Liver (tissue), 9 donors: ENCODE data around the gene INO80. TPM values are rescaled to one million over a fixed set of nuclear protein-coding genes. Genes with fewer than 3 reads are reported as not detected.

Experiments
- DNase-seq: peaks from one replicate; pipeline ENCODE4 v3.0.0-alpha.2; 2017; ENCODE audit warnings: low spot score
- H3K27ac ChIP-seq, 2 donors: one replicate each; pipeline ENCODE4 v1.7.0; 2013; ENCODE audit warnings: inconsistent platforms in 2 of 2, low read length in 2 of 2, control low read depth in 1 of 2, low read depth in 1 of 2, mild to moderate bottlenecking in 1 of 2
- H3K27me3 ChIP-seq, 4 donors: one replicate each; pipeline versions ENCODE4 v1.6.1 to v1.7.0; 2013; ENCODE audit warnings: low read length in 3 of 4, inconsistent platforms in 1 of 4, mild to moderate bottlenecking in 1 of 4, moderate library complexity in 1 of 4; ENCODE audit not compliant: control insufficient read depth in 4 of 4, insufficient read depth in 4 of 4
- H3K36me3 ChIP-seq, 4 donors: one replicate each; pipeline versions ENCODE4 v1.6.1 to v1.7.0; 2013; ENCODE audit warnings: low read length in 3 of 4, mild to moderate bottlenecking in 3 of 4, low read depth in 1 of 4, moderate library complexity in 1 of 4; ENCODE audit not compliant: control insufficient read depth in 4 of 4, insufficient read depth in 3 of 4
- H3K4me1 ChIP-seq, 4 donors: one replicate each; pipeline versions ENCODE4 v1.6.1 to v1.7.0; 2013; ENCODE audit warnings: low read length in 3 of 4, mild to moderate bottlenecking in 3 of 4, moderate library complexity in 1 of 4; ENCODE audit not compliant: control insufficient read depth in 4 of 4, insufficient read depth in 4 of 4
- H3K4me3 ChIP-seq, 3 donors: one replicate each; pipeline versions ENCODE4 v1.6.1 to v1.7.0; 2013; ENCODE audit warnings: low read length in 3 of 3, control low read depth in 1 of 3, low read depth in 1 of 3, mild to moderate bottlenecking in 1 of 3
- H3K9ac ChIP-seq, 2 donors: one replicate each; pipeline ENCODE4 v1.7.0; 2013; ENCODE audit warnings: low read length in 2 of 2, mild to moderate bottlenecking in 2 of 2, moderate library complexity in 2 of 2, control low read depth in 1 of 2, low read depth in 1 of 2
- H3K9me3 ChIP-seq, 4 donors: one replicate each; pipeline versions ENCODE4 v1.6.1 to v1.7.0; 2013; ENCODE audit warnings: low read length in 3 of 4; ENCODE audit not compliant: control insufficient read depth in 4 of 4
- EGR1 ChIP-seq, 2 donors: IDR thresholded peaks; 2 replicates each; pipeline ENCODE4 v1.6.1; 2016 to 2018; ENCODE audit warnings: antibody characterized with exemption in 2 of 2, low read depth in 2 of 2
- FOXA1 ChIP-seq: IDR thresholded peaks from 2 replicates; pipeline ENCODE4 v1.6.1; 2016; ENCODE audit warnings: antibody characterized with exemption
- GABPA ChIP-seq, 2 donors: IDR thresholded peaks in 1 of 2; conservative IDR thresholded peaks in 1 of 2; 2 replicates each; pipeline ENCODE4 v1.6.1; 2016; ENCODE audit warnings: antibody characterized with exemption in 2 of 2, mild to moderate bottlenecking in 1 of 2, moderate library complexity in 1 of 2
- HNF4A ChIP-seq, 2 donors: conservative IDR thresholded peaks; 2 replicates each; pipeline ENCODE4 v1.6.1; 2016; ENCODE audit warnings: antibody characterized with exemption in 2 of 2, mild to moderate bottlenecking in 2 of 2
- HNF4G ChIP-seq: IDR thresholded peaks from 2 replicates; pipeline ENCODE4 v1.6.1; 2016; ENCODE audit warnings: antibody characterized with exemption
- JUND ChIP-seq, 2 donors: IDR thresholded peaks; 2 replicates each; pipeline ENCODE4 v1.6.1; 2016; ENCODE audit warnings: antibody characterized with exemption in 2 of 2
- NR2F2 ChIP-seq: IDR thresholded peaks from 2 replicates; pipeline ENCODE4 v1.6.1; 2016; ENCODE audit warnings: antibody characterized with exemption
- RAD21 ChIP-seq, 2 donors: IDR thresholded peaks; 2 replicates each; pipeline ENCODE4 v1.6.1; 2016; ENCODE audit warnings: antibody characterized with exemption in 2 of 2, mild to moderate bottlenecking in 2 of 2
- RXRA ChIP-seq, 2 donors: IDR thresholded peaks; 2 replicates each; pipeline ENCODE4 v1.6.1; 2017 to 2018; ENCODE audit warnings: antibody characterized with exemption in 2 of 2, mild to moderate bottlenecking in 1 of 2
- SP1 ChIP-seq: IDR thresholded peaks from 2 replicates; pipeline ENCODE4 v1.6.1; 2018; ENCODE audit warnings: antibody characterized with exemption, mild to moderate bottlenecking
- TAF1 ChIP-seq: conservative IDR thresholded peaks from 2 replicates; pipeline ENCODE4 v1.6.1; 2016; ENCODE audit warnings: antibody characterized with exemption, mild to moderate bottlenecking
- YY1 ChIP-seq: IDR thresholded peaks from 2 replicates; pipeline ENCODE4 v1.6.1; 2016; ENCODE audit warnings: antibody characterized with exemption, mild to moderate bottlenecking
- WGBS: extraction: QIAGEN DNeasy Blood & Tissue Kit; methylation state at CpG from one replicate; pipeline ENCODE4 v1.1.7; 2013; 5-methylcytosine and 5-hydroxymethylcytosine counted together
- polyA plus RNA-seq, 2 donors: library from polyadenylated mRNA; stranded (reverse) in 1 of 2; unstranded in 1 of 2; fragments of 200-250 nt in 1 of 2; fragments of >200 nt in 1 of 2; fragmentation: Nextera tagmentation in 1 of 2; extraction: Ambion mirVana in 1 of 2; gene quantifications; one replicate each; pipeline versions ENCODE4 v1.2.1 to v1.2.3, GENCODE V29; 2013 to 2015
- total RNA-seq, 2 donors: library from RNA; depleted of rRNA; stranded (reverse); fragments of >200 nt; gene quantifications; one replicate each; pipeline ENCODE4 v1.2.3, GENCODE V29; 2014
- TF ChIP-seq, protein P1 (sequence below): IDR thresholded peaks from 2 replicates; pipeline ENCODE4 v1.6.1; 2016; ENCODE audit warnings: antibody characterized with exemption, mild to moderate bottlenecking
- TF ChIP-seq, protein P2 (sequence below): fragments of 150-350 bp; IDR thresholded peaks from 2 replicates; pipeline ENCODE4 v1.5.1; 2017; ENCODE audit warnings: improper control_type of control experiment, low read depth, low read length; ENCODE audit not compliant: missing input control
- TF ChIP-seq, protein P3 (sequence below): IDR thresholded peaks from 2 replicates; pipeline ENCODE4 v1.6.1; 2016; ENCODE audit warnings: antibody characterized with exemption
- donor health status: healthy.
- donor health status: healthy.
- donor health status: healthy.
- donor health status: healthy.
- donor health status: healthy.

The INO80 gene
- total and polyA plus RNA-seq, 4 donors: 3.2 to 19.7 (median 9.4) TPM

DNA sequence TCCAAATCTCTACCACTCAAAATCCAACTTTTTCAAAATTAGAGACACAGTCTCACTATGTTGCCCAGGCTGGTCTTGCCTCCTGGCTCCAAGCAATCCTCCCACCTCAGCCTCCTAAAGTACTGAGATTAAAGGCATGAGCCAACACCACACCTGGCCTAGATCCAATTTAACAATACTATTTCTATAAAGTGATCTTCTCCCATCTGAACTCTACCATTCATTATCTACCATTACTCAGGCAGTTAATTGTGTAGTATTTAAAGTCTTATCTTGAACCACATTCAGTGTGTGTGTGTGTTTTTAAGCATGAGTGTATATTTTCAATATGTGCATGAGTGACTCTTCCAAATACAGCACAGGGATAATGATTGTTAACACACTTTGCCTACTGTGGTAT lies 77.0 kb downstream of the INO80 start:
- DNase-seq: no peak
- Histone ChIP-seq H3K9ac (no peak overlapping the region), H3K27ac (no peak overlapping the region), H3K36me3 (peaks cover 6 to 18% (median 6%) of the 10 kb centered on the region in 4 donors), H3K4me1 (peaks cover 1 to 15% (median 9%) of the 10 kb centered on the region in 4 donors), H3K9me3 (no peaks in the 10 kb centered on the region), H3K27me3 (no peaks in the 10 kb centered on the region), H3K4me3 (no peak overlapping the region)
- TF ChIP-seq YY1 (no peak), JUND (IDR thresholded peaks at IDR 0.05) (no peak), HNF4G (no peak)

DNA sequence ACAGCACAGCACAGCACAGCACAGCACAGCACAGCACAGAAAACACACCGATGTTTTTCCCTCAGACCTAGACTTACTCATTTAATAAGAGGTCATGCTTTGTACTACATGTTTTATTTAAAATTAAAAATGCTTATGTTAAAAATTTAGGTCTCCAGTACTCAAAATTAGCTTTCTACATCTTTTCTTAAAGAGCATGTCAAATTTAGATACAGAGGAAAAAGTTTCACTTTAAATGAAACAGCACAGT lies 84.1 kb downstream of the INO80 start:
- peaks cover 4 to 16% (median 9%) of the 10 kb centered on the region in 4 donors for H3K36me3 ChIP-seq
- no peak overlapping the region for H3K9ac ChIP-seq
- no peaks in the 10 kb centered on the region for H3K9me3 ChIP-seq
- WGBS: 94% methylated on average over 1 of the region's 1 CpG
- TF ChIP-seq EGR1 (IDR thresholded peaks at IDR 0.05; ENCODE audit: low read depth in 2 of 2) (no peak), HNF4A (conservative IDR thresholded peaks at IDR 0.05) (no peak), JUND (IDR thresholded peaks at IDR 0.05) (no peak), NR2F2 (no peak), SP1 (no peak), TAF1 (no peak), FOXA1 (no peak), HNF4G (no peak), GABPA (IDR thresholded peaks at IDR 0.05 in 1 of 2, conservative IDR thresholded peaks at IDR 0.05 in 1 of 2) (no peak), RAD21 (IDR thresholded peaks at IDR 0.05) (no peak), YY1 (no peak), RXRA (IDR thresholded peaks at IDR 0.05) (no peak)
- TF ChIP-seq, protein P1, sequence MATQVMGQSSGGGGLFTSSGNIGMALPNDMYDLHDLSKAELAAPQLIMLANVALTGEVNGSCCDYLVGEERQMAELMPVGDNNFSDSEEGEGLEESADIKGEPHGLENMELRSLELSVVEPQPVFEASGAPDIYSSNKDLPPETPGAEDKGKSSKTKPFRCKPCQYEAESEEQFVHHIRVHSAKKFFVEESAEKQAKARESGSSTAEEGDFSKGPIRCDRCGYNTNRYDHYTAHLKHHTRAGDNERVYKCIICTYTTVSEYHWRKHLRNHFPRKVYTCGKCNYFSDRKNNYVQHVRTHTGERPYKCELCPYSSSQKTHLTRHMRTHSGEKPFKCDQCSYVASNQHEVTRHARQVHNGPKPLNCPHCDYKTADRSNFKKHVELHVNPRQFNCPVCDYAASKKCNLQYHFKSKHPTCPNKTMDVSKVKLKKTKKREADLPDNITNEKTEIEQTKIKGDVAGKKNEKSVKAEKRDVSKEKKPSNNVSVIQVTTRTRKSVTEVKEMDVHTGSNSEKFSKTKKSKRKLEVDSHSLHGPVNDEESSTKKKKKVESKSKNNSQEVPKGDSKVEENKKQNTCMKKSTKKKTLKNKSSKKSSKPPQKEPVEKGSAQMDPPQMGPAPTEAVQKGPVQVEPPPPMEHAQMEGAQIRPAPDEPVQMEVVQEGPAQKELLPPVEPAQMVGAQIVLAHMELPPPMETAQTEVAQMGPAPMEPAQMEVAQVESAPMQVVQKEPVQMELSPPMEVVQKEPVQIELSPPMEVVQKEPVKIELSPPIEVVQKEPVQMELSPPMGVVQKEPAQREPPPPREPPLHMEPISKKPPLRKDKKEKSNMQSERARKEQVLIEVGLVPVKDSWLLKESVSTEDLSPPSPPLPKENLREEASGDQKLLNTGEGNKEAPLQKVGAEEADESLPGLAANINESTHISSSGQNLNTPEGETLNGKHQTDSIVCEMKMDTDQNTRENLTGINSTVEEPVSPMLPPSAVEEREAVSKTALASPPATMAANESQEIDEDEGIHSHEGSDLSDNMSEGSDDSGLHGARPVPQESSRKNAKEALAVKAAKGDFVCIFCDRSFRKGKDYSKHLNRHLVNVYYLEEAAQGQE: no peak
- TF ChIP-seq, protein P2, sequence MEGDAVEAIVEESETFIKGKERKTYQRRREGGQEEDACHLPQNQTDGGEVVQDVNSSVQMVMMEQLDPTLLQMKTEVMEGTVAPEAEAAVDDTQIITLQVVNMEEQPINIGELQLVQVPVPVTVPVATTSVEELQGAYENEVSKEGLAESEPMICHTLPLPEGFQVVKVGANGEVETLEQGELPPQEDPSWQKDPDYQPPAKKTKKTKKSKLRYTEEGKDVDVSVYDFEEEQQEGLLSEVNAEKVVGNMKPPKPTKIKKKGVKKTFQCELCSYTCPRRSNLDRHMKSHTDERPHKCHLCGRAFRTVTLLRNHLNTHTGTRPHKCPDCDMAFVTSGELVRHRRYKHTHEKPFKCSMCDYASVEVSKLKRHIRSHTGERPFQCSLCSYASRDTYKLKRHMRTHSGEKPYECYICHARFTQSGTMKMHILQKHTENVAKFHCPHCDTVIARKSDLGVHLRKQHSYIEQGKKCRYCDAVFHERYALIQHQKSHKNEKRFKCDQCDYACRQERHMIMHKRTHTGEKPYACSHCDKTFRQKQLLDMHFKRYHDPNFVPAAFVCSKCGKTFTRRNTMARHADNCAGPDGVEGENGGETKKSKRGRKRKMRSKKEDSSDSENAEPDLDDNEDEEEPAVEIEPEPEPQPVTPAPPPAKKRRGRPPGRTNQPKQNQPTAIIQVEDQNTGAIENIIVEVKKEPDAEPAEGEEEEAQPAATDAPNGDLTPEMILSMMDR: no peak
- TF ChIP-seq, protein P3, sequence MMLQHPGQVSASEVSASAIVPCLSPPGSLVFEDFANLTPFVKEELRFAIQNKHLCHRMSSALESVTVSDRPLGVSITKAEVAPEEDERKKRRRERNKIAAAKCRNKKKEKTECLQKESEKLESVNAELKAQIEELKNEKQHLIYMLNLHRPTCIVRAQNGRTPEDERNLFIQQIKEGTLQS: no peak
- H3K4me3 ChIP-seq: no peak overlapping the region
- H3K4me1 ChIP-seq: no peaks in the 10 kb centered on the region
- no peaks in the 10 kb centered on the region for H3K27me3 ChIP-seq
- no peak overlapping the region for H3K27ac ChIP-seq
- DNase-seq: no peak
